GM19351 (cell line): ENCODE results near the gene ROMO1.

Experiments
- ATAC-seq: cut with Tn5 transposase; IDR thresholded peaks from one replicate; pipeline ENCODE4 v1.9.1; 2021; ENCODE audit warnings: mild to moderate bottlenecking, moderate library complexity; ENCODE audit not compliant: unreplicated experiment

The ROMO1 gene

GRCh38 chr20:35699127-35699956 is at the start of gene ROMO1, which contains the start of gene NFS1:
TSS of gene ROMO1 (plus strand) at chr20:35699405. CDS start at chr20:35699633, 228 bp downstream.
TSS of gene NFS1 (minus strand) at chr20:35699352. CDS start at chr20:35699288, 64 bp downstream.
- peak; percentile 89 for ATAC-seq

GRCh38 chr20:35650632-35651031 is 48.6 kb upstream of the ROMO1 start:
- no peak for ATAC-seq

GRCh38 chr20:35651958-35652357 is 47.2 kb upstream of the ROMO1 start:
- ATAC-seq = no peak

- ATAC-seq = no peak
Measured at GRCh38 chr20:35652641-35653429, 46.4 kb upstream of the ROMO1 start.

- ATAC-seq = no peak
Measured at GRCh38 chr20:35653430-35653734, 45.8 kb upstream of the ROMO1 start.

- ATAC-seq = no peak
Measured at GRCh38 chr20:35653893-35654292, 45.3 kb upstream of the ROMO1 start.

- no peak for ATAC-seq
Measured at GRCh38 chr20:35654415-35654814, 44.8 kb upstream of the ROMO1 start.

GRCh38 chr20:35657271-35657670 is 41.9 kb upstream of the ROMO1 start:
- ATAC-seq = no peak

GRCh38 chr20:35660122-35660937 is 38.9 kb upstream of the ROMO1 start:
- no peak for ATAC-seq

GRCh38 chr20:35661053-35661452 is 38.2 kb upstream of the ROMO1 start:
- ATAC-seq = no peak

- ATAC-seq = no peak
Measured at GRCh38 chr20:35661908-35662307, 37.3 kb upstream of the ROMO1 start.

- ATAC-seq = no peak
Measured at GRCh38 chr20:35662551-35662950, 36.7 kb upstream of the ROMO1 start.

GRCh38 chr20:35663516-35664465 is 35.4 kb upstream of the ROMO1 start:
- peak; percentile 34 for ATAC-seq

- ATAC-seq = peak; percentile 79
Measured at GRCh38 chr20:35664466-35665206, 34.6 kb upstream of the ROMO1 start, which contains the start of the genes CPNE1 and RBM12. TSS of gene CPNE1 (minus strand) at chr20:35664900. CDS start at chr20:35632923, 31,977 bp downstream. TSS of gene RBM12 (minus strand) at chr20:35664900. CDS start at chr20:35655322, 9,578 bp downstream.

GRCh38 chr20:35665949-35666288 is 33.3 kb upstream of the ROMO1 start:
- no peak for ATAC-seq

GRCh38 chr20:35669221-35669620 is 30.0 kb upstream of the ROMO1 start:
- no peak for ATAC-seq

- no peak for ATAC-seq
Measured at GRCh38 chr20:35669681-35670080, 29.5 kb upstream of the ROMO1 start.

- ATAC-seq = no peak
Measured at GRCh38 chr20:35673884-35674283, 25.3 kb upstream of the ROMO1 start.

- ATAC-seq = no peak
Measured at GRCh38 chr20:35674921-35675320, 24.3 kb upstream of the ROMO1 start.
